CD8-positive, alpha-beta memory T cell (primary cell): ENCODE data around the gene GPR108. TPM values are rescaled to one million over a fixed set of nuclear protein-coding genes. Genes with fewer than 3 reads are reported as not detected.
"Not testable (repeated sequence)": the region's sequence is repeated elsewhere in the genome, so short reads cannot be mapped to it uniquely, and the experiment has no call there.

Experiments used
- CTCF ChIA-PET: fragments of 350-600 bp; sonication (Branson Sonifier 250); formaldehyde crosslinking; loops from one replicate; lab custom pipeline; 2021; ENCODE audit warnings: antibody characterized with exemption; lab: Charles Lee
- POLR2A ChIA-PET: fragments of 350-600 bp; sonication (Branson Sonifier 250); formaldehyde crosslinking; loops from one replicate; lab custom pipeline; 2021; ENCODE audit warnings: antibody characterized with exemption; lab: Charles Lee
- DNase-seq, 5 donors: peaks; one replicate each; pipeline versions ENCODE4 v3.0.0 to v3.0.0-alpha.2; 2020 to 2022; ENCODE audit warnings: mixed read lengths in 1 of 5
- H3K27ac ChIP-seq: one replicate; pipeline ENCODE4 v1.7.0; 2013; ENCODE audit warnings: low read depth, mild to moderate bottlenecking, low read length, moderate library complexity
- H3K27me3 ChIP-seq: 2 replicates; pipeline ENCODE4 v1.7.0; 2013; ENCODE audit warnings: low read length, mild to moderate bottlenecking; ENCODE audit not compliant: insufficient read depth, poor library complexity, severe bottlenecking
- H3K36me3 ChIP-seq: 2 replicates; pipeline ENCODE4 v1.7.0; 2013; ENCODE audit warnings: mild to moderate bottlenecking, low read length, moderate library complexity; ENCODE audit not compliant: insufficient read depth
- H3K4me1 ChIP-seq: 2 replicates; pipeline ENCODE4 v1.7.0; 2013; ENCODE audit warnings: mild to moderate bottlenecking, low read length, moderate library complexity; ENCODE audit not compliant: insufficient read depth
- H3K4me3 ChIP-seq: 2 replicates; pipeline ENCODE4 v1.7.0; 2013; ENCODE audit warnings: mild to moderate bottlenecking, low read length
- H3K9me3 ChIP-seq: 2 replicates; pipeline ENCODE4 v1.7.0; 2013; ENCODE audit warnings: mild to moderate bottlenecking, low read length
- H3K27ac Mint-ChIP-seq, 8 donors: one replicate each; pipeline ENCODE4 v1.8.0; 2020 to 2021; ENCODE audit warnings: mixed read lengths in 8 of 8, mild to moderate bottlenecking in 6 of 8, inconsistent platforms in 3 of 8, moderate library complexity in 3 of 8
- H3K27me3 Mint-ChIP-seq, 2 donors: one replicate each; pipeline ENCODE4 v1.8.0; 2020 to 2021; ENCODE audit warnings: mixed read lengths in 2 of 2, mild to moderate bottlenecking in 1 of 2, moderate library complexity in 1 of 2
- H3K36me3 Mint-ChIP-seq, 3 donors: one replicate each; pipeline ENCODE4 v1.8.0; 2020 to 2021; ENCODE audit warnings: mixed read lengths in 3 of 3, inconsistent platforms in 1 of 3, mild to moderate bottlenecking in 1 of 3
- H3K4me1 Mint-ChIP-seq, 3 donors: one replicate each; pipeline ENCODE4 v1.8.0; 2020 to 2021; ENCODE audit warnings: mixed read lengths in 3 of 3, inconsistent platforms in 1 of 3, mild to moderate bottlenecking in 1 of 3
- H3K4me3 Mint-ChIP-seq, 7 donors: one replicate each; pipeline ENCODE4 v1.8.0; 2020 to 2021; ENCODE audit warnings: mixed read lengths in 7 of 7, mild to moderate bottlenecking in 6 of 7, moderate library complexity in 4 of 7, inconsistent platforms in 2 of 7
- H3K9me3 Mint-ChIP-seq, 5 donors: one replicate each; pipeline ENCODE4 v1.8.0; 2020 to 2022; ENCODE audit warnings: mixed read lengths in 5 of 5, mild to moderate bottlenecking in 3 of 5, moderate library complexity in 2 of 5, inconsistent platforms in 1 of 5
- polyA plus RNA-seq: library from polyadenylated mRNA; unstranded; fragments of 300-500 nt; fragmentation: Illumina TruSeq; gene quantifications from one replicate; pipeline ENCODE4 v1.2.3, GENCODE V29; 2021
- total RNA-seq, 2 experiments: library from RNA; stranded (reverse); gene quantifications; one replicate each; pipeline ENCODE4 v1.2.3, GENCODE V29; 2021

Gene GPR108
- total RNA-seq: 10 to 100 TPM; 72.0 to 74.0 TPM
- polyA plus RNA-seq: 108 TPM

DNA sequence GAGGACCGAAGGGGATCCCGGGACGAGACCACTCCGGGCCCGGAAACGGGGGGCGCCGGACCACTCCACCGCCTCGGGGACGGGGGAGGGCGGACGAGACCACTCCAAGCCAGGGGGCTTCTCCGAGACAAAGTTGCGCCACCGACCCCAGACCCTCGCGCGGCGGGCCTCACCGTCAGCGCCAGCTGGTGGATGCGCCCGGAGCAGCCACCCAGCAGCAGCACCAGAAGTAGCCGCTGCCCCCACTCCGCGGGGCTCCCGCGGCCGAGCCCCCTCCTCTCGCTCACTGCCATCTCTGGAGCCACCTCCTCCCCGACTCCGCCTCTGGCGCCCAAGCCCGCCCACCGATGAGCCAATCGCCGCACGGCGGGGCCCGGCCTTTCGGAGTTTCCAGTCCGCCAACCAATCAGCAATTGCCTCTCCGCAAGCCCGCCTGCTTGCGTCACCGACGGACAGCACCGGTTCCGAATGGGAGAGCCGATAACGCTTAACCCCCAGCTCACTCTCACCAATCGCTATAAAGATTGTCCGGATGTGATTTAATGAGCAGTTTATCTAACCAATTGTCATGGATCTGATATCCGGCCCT is at the start of gene GPR108:
GPR108 (minus strand) TSS at position 297 of the 589 bp plus-strand sequence; CDS start at position 293, 4 bp downstream.
- Histone ChIP-seq H3K27me3 (no peaks in the 10 kb centered on the region), H3K4me1 (peaks cover 47% of the 10 kb centered on the region), H3K27ac (peak within 1 kb of the TSS; percentile 77), H3K36me3 (no peaks in the 10 kb centered on the region), H3K9me3 (no peaks in the 10 kb centered on the region), H3K4me3 (peak within 1 kb of the TSS; percentile 80)
- DNase-seq: peak; percentile 99 to 100 (median 99)
- peaks cover 3 to 29% (median 3%) of the 10 kb centered on the region in 3 donors for H3K36me3 Mint-ChIP-seq
- peak within 1 kb of the TSS; percentile 92 to 99 (median 96) for H3K4me3 Mint-ChIP-seq
- no peaks in the 10 kb centered on the region for H3K27me3 Mint-ChIP-seq
- H3K27ac Mint-ChIP-seq: peak within 1 kb of the TSS; percentile 95 to 100 (median 98)
- POLR2A ChIA-PET: interaction anchor here (0.5 to 2.6 kb wide), 10 partner anchors 9 to 629 kb away, joined by 3 to 14 read pairs (median 4); partner anchors contain the start of genes KHSRP and TNFSF14
- CTCF ChIA-PET: interaction anchor here (0.9 to 5.4 kb wide), 16 partner anchors 9 to 221 kb away, joined by 3 to 87 read pairs (median 4); partner anchors contain the start of gene VAV1
- H3K4me1 Mint-ChIP-seq: peaks cover 32 to 53% (median 36%) of the 10 kb centered on the region in 3 donors
- no peaks in the 10 kb centered on the region for H3K9me3 Mint-ChIP-seq

DNA sequence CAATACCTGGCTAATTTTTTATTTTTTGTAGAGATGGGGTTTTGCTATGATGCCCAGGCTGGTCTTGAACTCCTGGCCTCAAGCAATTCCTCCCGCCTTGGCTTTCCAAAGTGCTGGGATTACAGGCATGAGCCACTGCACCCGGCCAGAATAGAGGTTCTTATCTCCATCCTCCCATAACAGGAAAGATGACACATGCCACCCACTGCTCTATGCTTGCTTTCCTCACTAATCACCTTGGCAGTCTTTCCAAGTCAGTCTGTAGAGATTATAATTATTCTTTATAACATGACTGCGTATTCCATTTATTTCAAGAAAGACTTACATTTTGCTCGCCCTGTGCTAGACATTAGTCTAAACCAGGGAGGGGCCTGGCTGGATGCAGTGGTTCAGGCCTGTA is 41.8 kb upstream of the GPR108 start:
- CTCF ChIA-PET: interaction anchor here (1.2 kb wide), 1 partner anchor 22 kb away, joined by 3 read pairs; no protein-coding TSS in a partner anchor
- H3K27ac ChIP-seq: no peak overlapping the region
- H3K36me3 ChIP-seq: peaks cover 9% of the 10 kb centered on the region
- no peaks in the 10 kb centered on the region for H3K9me3 ChIP-seq
- H3K27me3 Mint-ChIP-seq: no peaks in the 10 kb centered on the region
- H3K27me3 ChIP-seq: no peaks in the 10 kb centered on the region
- no peak overlapping the region for H3K4me3 ChIP-seq
- no peaks in the 10 kb centered on the region for H3K9me3 Mint-ChIP-seq
- H3K4me1 Mint-ChIP-seq: peaks cover 47 to 76% (median 58%) of the 10 kb centered on the region in 3 donors
- peak overlapping the region in 3 of 8 donors; percentile 23 to 48 (median 45) for H3K27ac Mint-ChIP-seq
- DNase-seq: no peak
- POLR2A ChIA-PET: no interaction called here
- H3K4me3 Mint-ChIP-seq: no peak overlapping the region
- peaks cover 31% of the 10 kb centered on the region for H3K4me1 ChIP-seq
- H3K36me3 Mint-ChIP-seq: peaks cover 8 to 56% (median 27%) of the 10 kb centered on the region in 3 donors

DNA sequence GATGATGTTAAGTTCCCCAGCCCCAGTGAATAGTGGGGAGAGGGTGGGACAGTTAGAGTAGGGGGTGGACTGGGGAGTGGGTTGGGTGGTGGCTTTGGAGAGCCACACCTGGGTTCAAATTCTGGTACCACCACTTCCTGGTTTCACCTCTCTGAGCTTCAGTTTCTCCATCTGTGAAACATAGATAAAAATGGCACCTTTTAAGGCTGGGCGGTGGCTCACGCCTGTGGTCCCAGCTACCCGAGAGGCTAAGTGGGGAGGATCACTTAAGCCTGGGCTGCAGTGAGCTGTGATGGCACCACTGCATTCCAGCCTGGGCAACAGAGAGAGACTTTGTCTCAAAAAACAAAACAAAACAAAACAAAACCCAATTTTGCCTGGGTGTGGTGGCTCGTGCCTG is 41.0 kb upstream of the GPR108 start:
- H3K4me1 Mint-ChIP-seq: peaks cover 50 to 72% (median 63%) of the 10 kb centered on the region in 3 donors
- H3K27me3 Mint-ChIP-seq: no peaks in the 10 kb centered on the region
- peak overlapping the region in 4 of 7 donors; percentile 43 to 72 (median 46) for H3K4me3 Mint-ChIP-seq
- H3K27me3 ChIP-seq: no peaks in the 10 kb centered on the region
- H3K36me3 Mint-ChIP-seq: peaks cover 8 to 56% (median 25%) of the 10 kb centered on the region in 3 donors
- DNase-seq: no peak
- CTCF ChIA-PET: no interaction called here
- no peak overlapping the region for H3K27ac ChIP-seq
- POLR2A ChIA-PET: interaction anchor here (0.6 kb wide), 1 partner anchor 22 kb away, joined by 8 read pairs; no protein-coding TSS in a partner anchor
- no peaks in the 10 kb centered on the region for H3K9me3 ChIP-seq
- H3K27ac Mint-ChIP-seq: peak overlapping the region; percentile 50 to 90 (median 87)
- H3K9me3 Mint-ChIP-seq: no peaks in the 10 kb centered on the region
- peaks cover 27% of the 10 kb centered on the region for H3K4me1 ChIP-seq
- H3K4me3 ChIP-seq: no peak overlapping the region
- H3K36me3 ChIP-seq: peaks cover 5% of the 10 kb centered on the region

DNA sequence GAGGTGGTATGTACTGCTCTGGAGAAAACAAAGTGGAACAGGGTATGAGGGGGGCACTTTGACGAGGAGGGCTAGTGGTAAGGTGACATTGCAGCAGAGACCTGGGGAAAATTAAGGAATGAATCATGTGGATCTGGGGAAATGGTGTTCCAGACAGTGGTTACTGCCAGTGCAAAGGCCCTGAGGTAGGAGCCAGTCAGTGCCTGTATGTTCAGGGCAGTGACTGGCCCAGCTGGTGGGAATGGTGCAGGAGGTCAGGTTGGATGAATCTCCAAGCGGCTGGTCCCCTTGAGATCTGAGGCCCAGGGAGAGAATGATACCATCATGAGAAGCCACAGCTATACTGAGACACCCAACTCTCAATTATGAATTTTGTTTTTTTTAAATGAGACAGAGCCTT is 40.1 kb upstream of the GPR108 start:
- peak overlapping the region in 5 of 7 donors; percentile 4 to 87 (median 39) for H3K4me3 Mint-ChIP-seq
- H3K4me3 ChIP-seq: no peak overlapping the region

DNA sequence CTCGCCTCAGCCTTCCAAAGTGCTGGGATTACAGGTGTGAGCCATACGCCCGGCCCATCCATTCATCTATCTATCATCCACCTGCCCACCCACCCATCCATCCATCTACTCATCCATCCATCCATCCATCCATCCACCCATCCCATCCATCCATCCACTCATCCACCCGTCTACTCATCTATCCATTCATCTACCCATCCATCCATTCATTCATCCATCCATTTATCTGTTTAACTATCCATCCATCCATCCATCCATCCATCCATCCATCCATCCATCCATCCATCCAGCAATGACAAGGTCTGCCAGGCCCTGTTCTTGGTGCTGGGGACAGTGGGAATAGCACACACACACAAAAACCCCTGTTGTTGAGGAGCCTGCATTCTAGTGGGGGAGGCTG is 39.6 kb upstream of the GPR108 start:
- H3K27ac ChIP-seq: no peak overlapping the region
- H3K9me3 ChIP-seq: no peaks in the 10 kb centered on the region
- no peak overlapping the region for H3K4me3 ChIP-seq
- no peaks in the 10 kb centered on the region for H3K27me3 ChIP-seq
- peaks cover 5% of the 10 kb centered on the region for H3K36me3 ChIP-seq
- H3K27me3 Mint-ChIP-seq: no peaks in the 10 kb centered on the region
- no peak for DNase-seq
- peaks cover 54 to 76% (median 69%) of the 10 kb centered on the region in 3 donors for H3K4me1 Mint-ChIP-seq
- ChIA-PET POLR2A (no interaction called here), CTCF (interaction anchor here (1.2 kb wide), 1 partner anchor 9 kb away, joined by 3 read pairs; the partner anchor contains the start of gene SH2D3A)
- peak overlapping the region in 7 of 8 donors; percentile 51 to 84 (median 71) for H3K27ac Mint-ChIP-seq
- H3K4me1 ChIP-seq: peaks cover 32% of the 10 kb centered on the region
- H3K36me3 Mint-ChIP-seq: peaks cover 8 to 56% (median 25%) of the 10 kb centered on the region in 3 donors
- peak overlapping the region in 5 of 7 donors; percentile 4 to 87 (median 59) for H3K4me3 Mint-ChIP-seq
- no peaks in the 10 kb centered on the region for H3K9me3 Mint-ChIP-seq

More for the DNA sequence above, 40.1 kb upstream of the GPR108 start:
- DNase-seq: no peak
- peaks cover 50 to 73% (median 64%) of the 10 kb centered on the region in 3 donors for H3K4me1 Mint-ChIP-seq
- no peaks in the 10 kb centered on the region for H3K9me3 ChIP-seq
- H3K27ac ChIP-seq: no peak overlapping the region
- peak overlapping the region; percentile 38 to 84 (median 74) for H3K27ac Mint-ChIP-seq
- no peaks in the 10 kb centered on the region for H3K27me3 Mint-ChIP-seq
- POLR2A ChIA-PET: no interaction called here
- peaks cover 27% of the 10 kb centered on the region for H3K4me1 ChIP-seq
- no peaks in the 10 kb centered on the region for H3K9me3 Mint-ChIP-seq
- CTCF ChIA-PET: interaction anchor here (1.2 kb wide), 1 partner anchor 10 kb away, joined by 3 read pairs; the partner anchor contains the start of gene SH2D3A
- peaks cover 8 to 57% (median 25%) of the 10 kb centered on the region in 3 donors for H3K36me3 Mint-ChIP-seq
- H3K36me3 ChIP-seq: peaks cover 5% of the 10 kb centered on the region
- H3K27me3 ChIP-seq: no peaks in the 10 kb centered on the region

DNA sequence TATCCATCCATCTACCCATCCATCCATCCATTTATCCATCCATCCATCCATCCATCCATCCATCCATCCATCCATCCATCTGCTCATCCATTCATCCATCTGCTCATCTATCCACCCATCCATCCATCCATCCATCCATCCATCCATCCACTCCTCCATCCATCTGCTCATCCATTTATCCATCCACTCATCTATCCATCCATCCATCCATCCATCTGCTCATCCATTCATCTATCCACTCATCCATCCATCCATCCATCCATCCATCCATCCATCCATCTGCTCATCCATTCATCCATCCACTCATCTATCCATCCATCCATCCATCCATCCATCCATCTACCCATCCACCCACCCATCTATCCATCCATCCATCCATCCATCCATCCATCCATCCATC is 38.7 kb upstream of the GPR108 start:
- CTCF ChIA-PET: interaction anchor here (2.5 kb wide), 1 partner anchor 27 kb away, joined by 8 read pairs; no protein-coding TSS in a partner anchor
- Mint-ChIP-seq H3K27ac (peak overlapping the region in 7 of 8 donors; percentile 82 to 94 (median 87)), H3K4me3 (peak overlapping the region in 4 of 7 donors; percentile 3 to 97 (median 75)), H3K4me1 (peaks cover 52 to 71% (median 66%) of the 10 kb centered on the region in 3 donors), H3K36me3 (peaks cover 8 to 46% (median 23%) of the 10 kb centered on the region in 3 donors)
- H3K27me3 Mint-ChIP-seq, DNase-seq, POLR2A ChIA-PET, H3K27ac ChIP-seq, H3K9me3 ChIP-seq, H3K36me3 ChIP-seq, H3K9me3 Mint-ChIP-seq, H3K27me3 ChIP-seq, H3K4me3 ChIP-seq: not testable (repeated sequence)
- peaks cover 34% of the 10 kb centered on the region for H3K4me1 ChIP-seq

DNA sequence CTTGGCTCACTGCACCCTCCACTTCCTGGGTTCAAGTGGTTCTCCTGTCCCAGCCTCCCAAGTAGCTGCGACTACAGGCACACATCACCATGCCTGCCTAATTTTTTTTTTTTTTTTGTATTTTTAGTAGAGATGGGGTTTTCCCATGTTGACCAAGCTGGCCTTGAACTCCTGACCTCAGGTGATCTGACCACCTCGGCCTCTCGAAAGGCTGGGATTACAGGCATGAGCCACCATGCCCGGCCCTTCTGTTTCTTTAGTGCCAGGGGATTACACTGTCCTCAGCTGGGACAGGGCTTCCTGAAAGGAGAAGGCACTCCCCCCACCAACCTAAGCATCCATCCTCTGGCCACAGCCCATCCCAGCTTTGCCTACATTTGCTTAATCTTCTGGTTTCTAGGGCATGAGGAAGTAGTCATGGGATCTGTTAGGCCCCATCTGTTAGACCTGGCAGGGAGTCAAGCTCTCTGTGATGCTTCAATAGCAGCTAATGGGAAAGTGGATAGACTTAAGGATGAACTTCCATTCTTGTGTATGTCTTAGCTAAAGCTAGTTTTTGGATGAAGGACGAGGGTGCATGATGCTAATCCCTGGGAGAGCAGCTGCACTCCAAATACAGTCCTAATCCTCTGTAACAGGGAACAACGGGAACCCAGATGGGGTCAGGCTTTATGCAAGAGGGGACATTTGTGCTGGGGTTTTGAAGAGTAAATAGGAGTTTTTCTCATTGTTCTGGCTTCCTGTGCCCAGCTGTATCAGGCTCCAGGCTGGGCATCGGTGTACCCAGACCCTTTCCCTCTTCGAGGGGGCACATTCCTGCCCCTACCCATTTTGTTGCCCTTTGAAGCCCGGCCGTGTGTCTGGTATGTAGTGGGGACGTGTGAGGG is 37.7 kb upstream of the GPR108 start:
- peak overlapping the region; percentile 15 for H3K4me3 ChIP-seq
- H3K36me3 ChIP-seq: peaks cover 5% of the 10 kb centered on the region
- H3K27me3 Mint-ChIP-seq: no peaks in the 10 kb centered on the region

More for the DNA sequence above, 37.7 kb upstream of the GPR108 start:
- ChIA-PET CTCF (interaction anchor here (1.0 to 5.1 kb wide), 4 partner anchors 26 to 106 kb away, joined by 3 to 22 read pairs (median 6); partner anchors contain the start of gene TNFSF14), POLR2A (interaction anchor here (0.5 to 3.4 kb wide), 2 partner anchors 26 to 408 kb away, joined by 5 to 32 read pairs; no protein-coding TSS in a partner anchor)
- peaks cover 52 to 66% (median 63%) of the 10 kb centered on the region in 3 donors for H3K4me1 Mint-ChIP-seq
- H3K4me3 Mint-ChIP-seq: peak overlapping the region; percentile 54 to 97 (median 89)
- peaks cover 8 to 42% (median 21%) of the 10 kb centered on the region in 3 donors for H3K36me3 Mint-ChIP-seq
- Histone ChIP-seq H3K9me3 (no peaks in the 10 kb centered on the region), H3K4me1 (peaks cover 34% of the 10 kb centered on the region), H3K27me3 (no peaks in the 10 kb centered on the region), H3K27ac (no peak overlapping the region)
- peak overlapping the region; percentile 51 to 94 (median 84) for H3K27ac Mint-ChIP-seq
- no peak for DNase-seq
- no peaks in the 10 kb centered on the region for H3K9me3 Mint-ChIP-seq
